ENCODE data around the gene DENND5A. TPM values are rescaled to one million over a fixed set of nuclear protein-coding genes. Genes with fewer than 3 reads are reported as not detected.
"Not testable (repeated sequence)": the region's sequence is repeated elsewhere in the genome, so short reads cannot be mapped to it uniquely, and the experiment has no call there.

The DENND5A gene
- polyA plus RNA-seq, 3 donors = 24.4 to 291 (median 37.5) TPM

DNA sequence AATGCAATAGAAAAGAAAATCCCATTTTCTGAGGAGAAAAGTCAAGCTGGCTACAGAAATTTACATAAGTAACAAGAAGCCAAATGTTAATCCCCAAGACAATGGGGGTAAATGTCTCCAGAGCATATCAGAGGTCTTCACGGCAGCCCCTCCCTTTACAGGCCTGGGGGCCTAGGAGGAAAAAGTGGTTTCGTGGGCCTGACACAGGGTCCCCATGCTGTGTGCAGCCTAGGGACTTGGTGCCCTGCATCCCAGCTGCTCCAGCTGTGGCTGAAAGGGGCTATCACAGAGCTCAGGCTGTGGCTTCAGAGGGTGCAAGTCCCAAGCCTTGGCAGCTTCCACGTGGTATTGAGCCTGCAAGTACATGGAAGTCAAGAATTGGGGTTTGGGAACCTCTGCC lies 76.3 kb downstream of the DENND5A start:
- H3K4me3 Mint-ChIP-seq; H3K27ac ChIP-seq (ENCODE audit: low read depth in 1 of 2, low read length in 2 of 2); H3K9me3 ChIP-seq (replicated peaks in 1 of 2; ENCODE audit: control insufficient read depth in 1 of 2, insufficient read depth in 1 of 2, low read length in 2 of 2); intact Hi-C loops (cut with micrococcal nuclease); H3K27ac Mint-ChIP-seq; H3K79me2 ChIP-seq (ENCODE audit: insufficient read depth, low read length); H2AFZ ChIP-seq (ENCODE audit: insufficient read depth, low read depth, low read length, poor library complexity, severe bottlenecking); H3K4me3 ChIP-seq (replicated peaks in 1 of 3; ENCODE audit: low read depth in 2 of 3, low read length in 3 of 3); H3K9me3 Mint-ChIP-seq; H3K4me2 ChIP-seq (replicated peaks; ENCODE audit: extremely low read depth, low read length, poor library complexity, severe bottlenecking); H3K27me3 Mint-ChIP-seq (ENCODE audit: low read depth in 3 of 3); H3K4me1 Mint-ChIP-seq; DNase-seq; H3K27me3 ChIP-seq (ENCODE audit: control insufficient read depth in 2 of 2, insufficient read depth in 2 of 2, low read length in 2 of 2); H3K4me1 ChIP-seq (ENCODE audit: control insufficient read depth in 1 of 2, insufficient read depth in 2 of 2, low read length in 2 of 2); H3K9ac ChIP-seq (ENCODE audit: insufficient read depth, low read length, poor library complexity, severe bottlenecking): not testable (repeated sequence)
- H3K36me3 Mint-ChIP-seq = peaks cover 75 to 91% of the 10 kb centered on the region in 2 donors
- H3K36me3 ChIP-seq (replicated peaks in 1 of 2; ENCODE audit: control insufficient read depth in 1 of 2, insufficient read depth in 2 of 2, low read length in 2 of 2) = peaks cover 35 to 87% of the 10 kb centered on the region in 2 donors
- WGBS (ENCODE audit: insufficient coverage) = 100% methylated on average over 1 of the region's 3 CpGs
- H4K20me1 ChIP-seq (ENCODE audit: insufficient read depth, low read length) = peaks cover 14% of the 10 kb centered on the region

DNA sequence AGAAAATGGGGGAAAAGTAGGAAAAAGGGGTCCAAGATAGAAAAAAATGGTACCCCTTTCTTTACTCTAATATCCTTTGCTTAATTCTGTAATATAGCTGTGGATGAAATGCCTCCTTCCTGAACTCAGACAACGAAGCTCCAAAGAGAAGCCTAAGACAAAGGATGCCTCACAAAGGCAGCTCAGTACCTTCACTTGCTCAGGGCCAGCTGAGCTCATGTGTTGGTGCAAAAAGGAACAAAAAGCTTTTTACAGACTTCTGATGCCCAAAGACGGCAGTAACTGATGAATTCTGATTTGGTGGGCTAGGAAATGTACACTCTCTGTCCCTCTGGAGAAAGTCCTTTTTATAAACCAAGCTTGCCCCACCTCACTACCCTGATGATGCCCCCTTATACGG lies 77.5 kb downstream of the DENND5A start:
- H3K27ac Mint-ChIP-seq = peak overlapping the region in 1 of 7 donors; percentile 58
- H3K4me1 Mint-ChIP-seq = peaks cover 6% of the 10 kb centered on the region
- H3K36me3 Mint-ChIP-seq = peaks cover 64 to 86% of the 10 kb centered on the region in 2 donors
- no peak overlapping the region for H3K4me2 ChIP-seq (replicated peaks; ENCODE audit: extremely low read depth, low read length, poor library complexity, severe bottlenecking)
- peaks cover 28 to 80% of the 10 kb centered on the region in 2 donors for H3K36me3 ChIP-seq (replicated peaks in 1 of 2; ENCODE audit: control insufficient read depth in 1 of 2, insufficient read depth in 2 of 2, low read length in 2 of 2)
- H3K9me3 Mint-ChIP-seq = peaks cover 0 to 9% (median 5%) of the 10 kb centered on the region in 7 donors
- no peak overlapping the region for H3K27ac ChIP-seq (ENCODE audit: low read depth in 1 of 2, low read length in 2 of 2)
- H3K27me3 ChIP-seq (ENCODE audit: control insufficient read depth in 2 of 2, insufficient read depth in 2 of 2, low read length in 2 of 2) = no peaks in the 10 kb centered on the region
- H2AFZ ChIP-seq (ENCODE audit: insufficient read depth, low read depth, low read length, poor library complexity, severe bottlenecking) = no peak overlapping the region
- no peaks in the 10 kb centered on the region for H3K27me3 Mint-ChIP-seq (ENCODE audit: low read depth in 3 of 3)
- no peak overlapping the region for H3K4me3 ChIP-seq (replicated peaks in 1 of 3; ENCODE audit: low read depth in 2 of 3, low read length in 3 of 3)
- H3K79me2 ChIP-seq (ENCODE audit: insufficient read depth, low read length) = no peaks in the 10 kb centered on the region
- no peaks in the 10 kb centered on the region for H3K4me1 ChIP-seq (ENCODE audit: control insufficient read depth in 1 of 2, insufficient read depth in 2 of 2, low read length in 2 of 2)
- no peaks in the 10 kb centered on the region for H3K9me3 ChIP-seq (replicated peaks in 1 of 2; ENCODE audit: control insufficient read depth in 1 of 2, insufficient read depth in 1 of 2, low read length in 2 of 2)
- no peak overlapping the region for H3K4me3 Mint-ChIP-seq
- TF ChIP-seq, protein P1, sequence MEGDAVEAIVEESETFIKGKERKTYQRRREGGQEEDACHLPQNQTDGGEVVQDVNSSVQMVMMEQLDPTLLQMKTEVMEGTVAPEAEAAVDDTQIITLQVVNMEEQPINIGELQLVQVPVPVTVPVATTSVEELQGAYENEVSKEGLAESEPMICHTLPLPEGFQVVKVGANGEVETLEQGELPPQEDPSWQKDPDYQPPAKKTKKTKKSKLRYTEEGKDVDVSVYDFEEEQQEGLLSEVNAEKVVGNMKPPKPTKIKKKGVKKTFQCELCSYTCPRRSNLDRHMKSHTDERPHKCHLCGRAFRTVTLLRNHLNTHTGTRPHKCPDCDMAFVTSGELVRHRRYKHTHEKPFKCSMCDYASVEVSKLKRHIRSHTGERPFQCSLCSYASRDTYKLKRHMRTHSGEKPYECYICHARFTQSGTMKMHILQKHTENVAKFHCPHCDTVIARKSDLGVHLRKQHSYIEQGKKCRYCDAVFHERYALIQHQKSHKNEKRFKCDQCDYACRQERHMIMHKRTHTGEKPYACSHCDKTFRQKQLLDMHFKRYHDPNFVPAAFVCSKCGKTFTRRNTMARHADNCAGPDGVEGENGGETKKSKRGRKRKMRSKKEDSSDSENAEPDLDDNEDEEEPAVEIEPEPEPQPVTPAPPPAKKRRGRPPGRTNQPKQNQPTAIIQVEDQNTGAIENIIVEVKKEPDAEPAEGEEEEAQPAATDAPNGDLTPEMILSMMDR (IDR thresholded peaks at IDR 0.05) = no peak
- peaks cover 9% of the 10 kb centered on the region for H4K20me1 ChIP-seq (ENCODE audit: insufficient read depth, low read length)
- intact Hi-C loops (cut with micrococcal nuclease) = no loop called here
- no peak for DNase-seq
- no CpG with 5 or more reads among the region's 3 CpGs for WGBS (ENCODE audit: insufficient coverage)
- H3K9ac ChIP-seq (ENCODE audit: insufficient read depth, low read length, poor library complexity, severe bottlenecking) = no peak overlapping the region

All from CD14-positive monocyte (primary cell).